Stimulated activated CD8-positive, alpha-beta memory T cell treated with anti-CD3 and anti-CD28 coated beads, Interleukin-4, amount 100 ng/mL, for 48 hours (primary cell): ENCODE measurements around the gene SLC26A8.

Experiments
- DNase-seq: peaks from one replicate; pipeline ENCODE4 v3.0.0-alpha.2; 2020

SLC26A8 gene

GRCh38 chr6:35906499-35906846 is 118.0 kb downstream of the SLC26A8 start:
- no peak for DNase-seq

DNA sequence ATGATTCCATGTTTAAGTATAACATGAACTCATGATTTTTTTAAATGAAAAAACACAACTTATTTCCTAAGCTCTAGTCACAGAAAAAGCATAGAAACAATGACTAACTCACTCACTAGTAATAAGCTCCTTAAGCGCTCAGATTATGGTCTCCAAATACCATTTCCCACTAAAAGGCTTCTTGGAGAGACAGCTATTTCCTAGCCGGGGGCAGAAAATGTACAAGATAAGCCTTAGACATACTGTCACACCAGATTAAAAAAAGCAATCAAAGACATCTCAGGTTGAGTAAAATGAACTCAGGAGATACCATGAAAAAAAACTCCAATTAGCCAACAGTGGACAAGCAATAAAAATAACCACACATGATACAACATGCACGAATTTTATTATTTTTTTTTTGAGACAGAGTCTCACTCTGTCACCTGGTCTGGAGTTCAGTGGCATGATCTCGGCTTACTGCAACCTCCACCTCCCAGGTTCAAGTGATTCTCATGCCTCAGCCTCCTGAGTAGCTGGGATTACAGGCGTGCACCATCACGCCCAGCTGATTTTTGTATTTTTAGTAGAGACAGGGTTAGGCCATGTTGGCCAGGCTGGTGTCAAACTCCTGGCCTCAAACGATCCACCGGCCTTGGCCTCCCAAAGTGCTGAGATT is 118.5 kb downstream of the SLC26A8 start:
- DNase-seq = no peak

DNA sequence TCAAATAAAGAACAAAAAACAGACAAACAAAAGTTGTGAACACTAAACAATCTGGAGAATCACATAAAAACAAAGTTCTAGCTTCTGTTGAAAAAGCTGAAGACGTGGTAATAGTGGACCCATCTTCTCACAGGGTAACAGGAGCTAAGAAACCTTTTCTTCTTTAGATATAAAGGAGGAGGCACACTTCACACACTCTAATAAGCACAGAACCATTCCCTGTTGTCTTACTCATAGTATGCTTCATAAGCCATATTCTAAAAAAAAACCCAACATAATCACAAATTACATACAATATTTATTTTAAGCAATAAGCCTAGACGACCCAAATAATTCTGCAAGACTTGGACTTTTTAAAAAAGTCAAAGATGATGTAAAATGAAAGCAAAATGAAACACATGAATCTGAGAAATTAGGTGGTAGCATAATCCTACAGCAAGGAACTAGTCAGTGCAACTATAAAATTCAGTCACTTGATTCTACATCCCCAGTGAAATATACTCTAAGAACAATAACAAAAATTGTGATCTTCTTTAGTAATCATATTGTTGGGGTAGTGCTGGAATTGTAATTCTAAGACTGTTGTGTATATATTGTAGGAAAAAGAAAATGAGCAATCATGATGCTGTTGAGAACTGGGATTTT is 119.2 kb downstream of the SLC26A8 start:
- DNase-seq = no peak

- no peak for DNase-seq
Observed at GRCh38 chr6:35903679-35904078, 120.8 kb downstream of the SLC26A8 start.

- DNase-seq = no peak
Observed at GRCh38 chr6:35900448-35900847, 124.0 kb downstream of the SLC26A8 start.

GRCh38 chr6:35898003-35898402 is 126.4 kb downstream of the SLC26A8 start:
- no peak for DNase-seq

- no peak for DNase-seq
Observed at GRCh38 chr6:35897486-35897885, 127.0 kb downstream of the SLC26A8 start.

GRCh38 chr6:35897036-35897435 is 127.4 kb downstream of the SLC26A8 start:
- no peak for DNase-seq

- DNase-seq = no peak
Observed at GRCh38 chr6:35896228-35896627, 128.2 kb downstream of the SLC26A8 start.

GRCh38 chr6:35895560-35895959 is 128.9 kb downstream of the SLC26A8 start:
- DNase-seq = no peak

DNA sequence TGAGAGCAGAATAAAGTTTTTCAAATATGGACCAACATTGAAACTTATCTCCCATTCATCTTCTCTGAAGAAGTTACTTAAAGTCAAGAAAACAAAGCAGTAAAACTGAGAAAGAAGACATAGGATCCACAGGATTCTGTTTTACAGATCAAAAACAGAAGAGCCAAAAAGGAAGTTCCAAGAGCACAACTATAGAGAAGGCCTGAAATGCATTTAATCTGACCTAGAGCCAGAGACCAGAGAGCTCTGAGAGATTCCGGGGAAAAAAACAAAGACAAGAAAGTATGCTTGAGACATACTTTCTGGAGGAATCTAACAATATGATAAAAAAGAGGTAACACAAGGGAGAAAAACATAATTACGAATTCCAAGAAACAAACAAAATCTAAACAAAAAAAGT is 129.7 kb downstream of the SLC26A8 start:
- no peak for DNase-seq
